ENCODE measurements around the gene DCXR. TPM values are rescaled to one million over a fixed set of nuclear protein-coding genes. Genes with fewer than 3 reads are reported as not detected.
"Not testable (repeated sequence)": the region's sequence is repeated elsewhere in the genome, so short reads cannot be mapped to it uniquely, and the experiment has no call there.

Gene DCXR
- total RNA-seq, 1 donor from 2014 or later, result 56.8 TPM

GRCh38 chr17:82039695-82040299 is 2.3 kb upstream of the DCXR start:
- no peak for DNase-seq

GRCh38 chr17:82038796-82039409 is 1.4 kb upstream of the DCXR start:
- DNase-seq, result not testable (repeated sequence)

DNA sequence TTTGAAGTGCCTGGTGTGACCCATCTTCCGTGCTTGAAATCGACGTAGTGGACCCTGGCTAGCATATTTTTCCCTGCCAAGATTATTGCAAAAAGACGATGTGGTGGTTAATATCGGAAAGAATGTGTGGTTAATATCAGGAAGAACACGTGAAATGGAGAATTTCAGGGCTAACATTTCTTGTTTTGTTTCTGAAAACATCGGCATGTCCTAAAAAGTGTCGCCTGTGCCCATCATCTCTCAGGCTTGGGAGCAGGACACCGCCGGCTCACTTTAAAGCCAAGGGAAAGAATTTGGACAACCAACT is 345 bp upstream of the DCXR start:
- no peak for DNase-seq

- no peak for DNase-seq
Measured at GRCh38 chr17:82036634-82037091, 834 bp downstream of the DCXR start.

DNA sequence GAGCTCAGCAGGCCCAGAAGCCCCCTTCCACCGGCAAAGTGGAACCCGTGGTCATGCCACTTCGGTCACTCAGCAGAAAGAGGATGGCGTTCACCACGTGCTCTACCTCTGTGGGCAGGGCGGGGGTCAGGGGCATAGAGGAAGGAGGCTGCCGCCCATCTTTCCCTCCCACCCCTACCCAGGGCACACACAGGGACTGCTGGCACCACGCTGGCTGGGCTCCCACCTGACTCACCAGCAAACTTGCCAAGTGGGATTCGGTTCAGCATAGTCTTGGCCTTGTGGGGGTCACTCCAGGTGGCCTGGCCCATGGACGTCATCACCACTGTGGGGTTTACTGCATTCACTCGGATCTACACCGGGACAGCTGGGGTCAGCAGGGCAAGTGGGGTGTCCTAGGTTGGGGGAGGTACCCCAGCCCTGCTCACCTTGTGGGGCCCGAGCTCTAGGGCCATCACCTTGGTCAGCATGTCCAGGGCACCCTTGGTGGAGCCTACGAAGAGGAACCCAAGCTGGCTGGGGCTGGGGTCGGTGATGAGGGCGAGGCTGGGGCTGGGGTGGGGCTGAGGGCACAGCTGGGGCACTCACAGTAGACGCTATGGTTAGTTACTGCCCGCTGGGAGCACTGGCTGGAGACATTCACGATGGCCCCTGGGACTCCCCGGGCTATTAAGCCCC is 1.4 kb downstream of the DCXR start:
- no peak for DNase-seq

DNA sequence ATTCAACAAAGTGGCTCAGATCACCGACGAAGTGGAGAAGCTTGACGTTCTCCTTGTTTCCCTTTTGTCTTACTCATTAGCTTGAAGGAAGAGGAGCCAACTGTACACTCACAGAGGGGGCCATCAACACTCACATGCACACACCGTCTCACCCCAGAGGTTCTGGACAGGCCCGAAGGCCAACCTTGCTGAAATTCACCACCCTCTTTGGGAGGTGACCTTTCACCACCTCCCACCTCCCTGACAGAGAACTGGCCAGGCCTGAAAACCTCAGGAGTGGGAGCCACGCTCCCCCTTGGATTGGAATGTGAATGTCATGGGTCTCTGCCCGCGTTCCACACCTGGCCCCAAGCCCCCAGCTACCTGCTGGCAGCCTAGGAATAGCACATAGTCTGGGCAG is 2.0 kb downstream of the DCXR start:
- no peak for DNase-seq

- no peak for DNase-seq
Measured at GRCh38 chr17:82034371-82035011, 3.0 kb downstream of the DCXR start.

- no peak for DNase-seq
Measured at GRCh38 chr17:82033359-82034085, 4.0 kb downstream of the DCXR start.

DNA sequence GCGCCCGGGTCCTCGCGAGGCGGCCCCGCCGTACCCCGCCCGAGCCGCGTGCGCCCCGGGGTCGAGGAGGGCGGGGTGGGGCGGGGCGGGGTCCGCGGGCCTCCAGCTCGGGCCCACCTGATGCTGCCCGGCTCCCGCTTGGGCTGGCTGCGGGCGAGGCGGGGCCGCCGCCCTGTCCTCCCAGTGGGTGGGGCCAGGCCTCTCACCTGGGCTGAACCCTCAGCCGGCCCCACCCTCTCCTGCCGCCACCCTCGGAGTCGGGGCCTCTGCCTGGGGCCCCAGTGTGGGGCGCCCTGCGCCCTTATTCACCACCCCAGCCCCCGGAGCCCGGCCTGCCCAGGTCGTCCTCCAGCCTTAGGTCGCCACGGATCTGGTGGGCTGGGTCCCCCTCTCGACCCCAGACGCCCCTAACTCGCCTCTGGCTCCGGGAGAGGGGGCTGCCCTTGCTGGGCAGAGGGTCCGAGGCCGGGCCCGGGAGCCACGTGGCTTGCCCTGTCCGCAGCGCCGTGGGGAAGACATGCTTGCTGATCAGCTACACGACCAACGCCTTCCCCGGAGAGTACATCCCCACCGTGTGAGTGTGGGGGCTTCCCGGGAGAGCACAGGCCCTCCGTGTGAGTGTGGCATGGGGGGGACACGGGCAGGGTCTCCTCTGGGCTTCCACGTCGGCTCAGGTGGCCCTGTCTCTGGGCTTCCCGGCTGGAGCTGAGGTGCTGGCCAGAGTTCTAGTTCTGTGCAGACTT is 5.4 kb downstream of the DCXR start:
- no peak for DNase-seq

GRCh38 chr17:82031303-82031884 is 6.1 kb downstream of the DCXR start, which contains the start of gene RAC3:
Gene RAC3 (plus strand): TSS chr17:82031678. CDS start chr17:82031762, 84 bp downstream.
- peak; percentile 61 for DNase-seq

- peak; percentile 92 for DNase-seq
Measured at GRCh38 chr17:82030470-82031302, 6.8 kb downstream of the DCXR start.

DNA sequence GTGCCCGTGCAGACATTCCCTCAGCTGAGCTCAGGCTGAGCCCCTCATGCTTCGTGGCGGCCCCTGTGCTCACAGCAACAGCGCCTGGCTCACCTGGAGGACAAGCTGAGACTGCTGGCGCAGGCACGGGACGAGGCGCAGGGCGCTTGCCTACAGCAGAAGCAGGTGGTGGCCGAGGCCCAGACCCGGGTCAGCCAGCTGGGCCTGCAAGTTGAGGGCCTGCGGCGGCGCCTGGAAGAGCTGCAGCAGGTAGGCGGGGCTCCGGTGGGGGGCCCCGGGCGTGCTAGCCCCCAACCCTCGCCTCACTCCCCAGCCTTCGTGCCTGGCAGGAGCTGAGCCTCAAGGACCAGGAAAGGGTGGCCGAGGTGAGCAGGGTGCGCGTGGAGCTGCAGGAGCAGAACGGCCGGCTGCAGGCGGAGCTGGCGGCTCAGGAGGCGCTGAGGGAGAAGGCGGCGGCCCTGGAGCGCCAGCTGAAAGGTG is 7.5 kb downstream of the DCXR start:
- DNase-seq, result no peak

DNA sequence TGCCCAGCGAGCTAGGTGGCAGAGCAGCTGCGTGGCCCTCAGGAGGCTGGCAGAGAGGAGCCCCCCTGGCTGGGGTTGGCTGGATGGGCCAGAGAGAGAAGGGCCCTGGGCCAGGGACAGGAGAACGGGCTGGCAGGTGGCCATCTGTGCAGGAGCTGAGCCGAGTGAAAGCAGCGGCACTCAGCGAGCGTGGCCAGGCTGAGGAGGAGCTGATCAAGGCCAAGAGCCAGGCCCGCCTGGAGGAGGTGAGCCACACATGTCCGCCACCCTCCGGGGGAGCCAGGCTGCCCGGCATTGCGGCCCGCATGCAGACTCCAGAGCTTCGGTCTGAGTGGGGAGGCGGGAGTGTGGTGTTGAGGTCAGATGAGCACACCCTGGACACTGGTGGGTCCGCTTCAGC is 8.1 kb downstream of the DCXR start:
- no peak for DNase-seq

DNA sequence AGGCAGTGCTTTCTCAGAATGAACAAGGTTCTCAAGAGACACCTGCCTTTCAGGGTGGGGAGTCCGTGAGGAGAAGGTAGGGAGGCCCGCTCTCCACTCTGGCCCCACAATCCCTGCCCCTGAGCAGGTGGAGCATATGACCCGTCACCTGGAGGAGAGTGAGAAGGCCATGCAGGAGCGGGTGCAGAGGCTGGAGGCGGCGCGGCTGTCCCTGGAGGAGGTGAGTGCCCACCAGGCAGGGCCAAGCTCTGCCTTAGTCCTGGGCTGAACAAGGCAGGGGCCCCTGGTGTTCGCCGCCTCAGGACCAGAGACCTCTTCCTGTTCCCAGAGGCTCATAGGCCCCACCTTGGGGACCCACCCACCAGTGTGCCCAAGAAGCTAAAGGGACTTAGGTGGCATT is 8.5 kb downstream of the DCXR start:
- DNase-seq, result no peak

DNA sequence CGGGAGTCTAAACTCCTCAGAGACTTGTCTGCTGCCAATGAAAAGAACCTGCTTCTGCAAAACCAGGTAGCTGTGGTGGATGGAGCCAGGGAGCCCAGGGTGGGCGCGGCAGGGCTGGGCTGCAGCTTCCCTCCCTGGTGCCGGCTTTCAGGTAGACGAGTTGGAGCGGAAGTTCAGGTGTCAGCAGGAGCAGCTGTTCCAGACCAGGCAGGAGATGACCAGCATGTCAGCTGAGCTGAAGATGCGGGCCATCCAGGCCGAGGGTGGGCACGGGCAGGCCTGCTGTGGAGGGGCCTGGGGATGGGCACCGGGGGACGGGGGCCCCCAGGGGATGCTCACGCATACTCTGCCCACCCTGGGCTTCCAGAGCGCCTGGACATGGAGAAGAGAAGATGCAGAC is 9.3 kb downstream of the DCXR start:
- no peak for DNase-seq

- no peak for DNase-seq
Measured at GRCh38 chr17:82025401-82026107, 11.9 kb downstream of the DCXR start.

GRCh38 chr17:82024859-82025258 is 12.6 kb downstream of the DCXR start:
- DNase-seq, result no peak

GRCh38 chr17:82023447-82024241 is 13.9 kb downstream of the DCXR start:
- DNase-seq, result peak; percentile 33

DNA sequence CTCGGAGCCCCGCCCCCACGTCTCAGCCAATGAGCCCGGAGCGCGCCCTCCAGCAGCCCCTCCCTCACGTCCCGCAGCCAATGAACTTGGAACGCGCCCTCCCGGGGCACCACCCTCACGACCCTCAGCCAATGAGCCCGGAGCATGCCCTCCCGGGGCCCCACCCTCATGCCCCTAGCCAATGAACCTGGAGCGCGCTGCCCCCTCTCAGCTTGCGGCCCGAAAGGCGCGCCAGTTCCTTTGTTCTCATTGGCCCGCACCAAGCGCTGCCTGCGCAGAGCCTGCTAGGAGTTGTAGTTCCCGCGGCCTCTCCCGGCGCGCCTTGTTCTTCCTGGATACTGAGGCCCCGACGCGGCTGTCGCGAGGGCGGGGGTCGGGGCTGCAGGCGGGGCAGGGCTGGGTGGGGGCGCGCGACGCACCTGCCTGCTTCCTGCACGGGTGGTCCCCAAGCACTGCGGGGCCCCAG is 14.5 kb downstream of the DCXR start, which contains the start of gene LRRC45:
TSS of gene LRRC45 (plus strand) at position 325 of the 466 bp plus-strand sequence. CDS start 339 bp downstream, outside the sequence.
- DNase-seq, result peak; percentile 100

Measured in dermis blood vessel endothelial cell (primary cell).